Fibroblast of skin of right quadriceps (primary cell): ENCODE results near the gene SH3BGRL.

Experiments used
- DNase-seq: peaks from one replicate; pipeline ENCODE4 v3.0.0-alpha.2; 2013

SH3BGRL gene

DNA sequence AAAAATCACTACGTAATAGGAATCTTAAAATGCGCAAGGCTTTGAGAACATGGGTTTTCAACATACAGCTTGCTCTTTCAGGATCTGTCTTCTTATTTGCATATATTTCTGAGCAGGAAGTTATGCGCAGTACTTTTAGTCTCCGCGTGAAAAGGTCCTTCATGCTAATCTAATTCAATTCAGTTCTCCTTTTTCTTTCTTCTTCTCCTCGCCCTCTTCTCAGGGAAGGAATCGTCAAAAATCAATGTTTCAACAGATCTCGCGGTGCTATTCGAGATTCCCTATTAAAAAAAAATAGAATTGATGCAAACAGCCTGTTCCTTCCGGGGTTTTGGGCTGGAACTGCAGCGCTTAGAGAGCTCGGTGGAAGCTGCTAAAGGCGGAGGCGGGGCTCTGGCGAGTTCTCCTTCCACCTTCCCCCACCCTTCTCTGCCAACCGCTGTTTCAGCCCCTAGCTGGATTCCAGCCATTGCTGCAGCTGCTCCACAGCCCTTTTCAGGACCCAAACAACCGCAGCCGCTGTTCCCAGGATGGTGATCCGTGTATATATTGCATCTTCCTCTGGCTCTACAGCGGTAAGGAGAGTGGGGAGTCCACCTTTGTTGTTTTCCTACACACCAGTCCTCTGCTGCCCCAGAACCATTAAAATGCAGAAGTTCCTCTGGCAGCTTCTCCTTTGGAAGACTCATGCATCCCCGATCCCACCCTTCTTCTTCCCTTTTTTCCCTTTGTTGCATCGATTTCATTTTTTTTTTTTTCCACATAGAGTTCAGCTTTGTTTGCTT is at the start of gene SH3BGRL, which contains the start of gene HMGN5:
SH3BGRL (plus strand) TSS at position 432 of the 785 bp plus-strand sequence; CDS start at position 531, 99 bp downstream.
HMGN5 (minus strand) TSS at position 243 of the 785 bp plus-strand sequence. CDS start 80,364 bp downstream, outside the sequence.
- peak; percentile 88 for DNase-seq

DNA sequence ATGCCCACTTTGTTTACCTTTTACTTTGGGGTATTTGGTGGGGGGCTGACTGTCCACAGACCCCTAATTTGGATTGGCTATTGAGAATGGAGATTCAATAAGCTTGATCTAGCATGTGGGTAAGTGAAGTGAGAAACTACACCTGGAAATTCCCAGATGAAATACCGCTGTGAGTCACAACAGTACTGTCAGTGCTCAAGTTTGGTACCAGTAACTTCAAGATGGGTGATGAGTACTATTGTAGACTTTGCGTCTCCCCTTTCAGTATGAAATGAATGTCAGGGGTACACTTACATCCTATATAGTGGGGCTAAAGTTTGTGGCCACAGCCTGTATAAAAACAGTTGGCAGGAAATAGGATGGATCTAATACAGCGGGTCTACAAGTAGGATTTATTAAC is 33.5 kb upstream of the SH3BGRL start:
- DNase-seq = no peak

DNA sequence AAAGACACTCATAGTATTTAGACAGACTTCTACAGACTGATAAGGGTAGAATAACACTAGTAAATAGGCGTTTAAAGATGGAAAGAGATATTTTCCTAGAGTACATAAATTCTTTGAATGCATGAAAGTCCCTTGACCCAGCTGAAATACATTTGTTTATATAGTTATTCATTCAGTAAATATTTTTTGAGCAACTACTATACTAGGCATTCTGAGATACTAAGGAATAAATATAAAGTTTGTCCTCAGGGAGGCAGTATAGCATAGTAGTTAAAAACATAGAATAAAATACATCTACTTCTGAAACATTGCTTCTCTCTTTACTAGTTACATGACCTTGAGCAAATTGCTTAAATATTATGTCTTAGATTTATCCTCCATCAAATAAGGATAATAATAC is 27.6 kb upstream of the SH3BGRL start:
- peak; percentile 2 for DNase-seq

GRCh38 chrX:81195259-81195658 is 6.6 kb upstream of the SH3BGRL start:
- DNase-seq = no peak

GRCh38 chrX:81195712-81196111 is 6.2 kb upstream of the SH3BGRL start:
- peak; percentile 40 for DNase-seq

DNA sequence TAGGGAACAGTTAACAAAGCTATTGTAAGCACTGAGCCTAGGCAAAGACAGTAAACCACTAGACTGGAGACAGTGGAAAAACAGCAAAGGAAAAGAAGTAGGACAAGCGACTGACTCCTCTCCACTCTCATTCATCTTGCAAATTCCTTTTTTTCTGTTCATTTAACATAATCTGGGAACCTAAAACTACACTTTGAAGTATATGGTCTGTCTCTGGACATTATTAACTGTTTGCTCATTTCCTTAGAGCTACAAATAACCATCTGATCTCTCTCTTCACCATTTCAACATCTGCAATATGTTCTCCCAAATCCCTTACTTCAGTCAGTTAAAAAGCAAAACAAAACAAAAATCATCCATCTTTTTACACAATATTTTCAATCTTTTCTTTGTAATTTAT is 831 bp upstream of the SH3BGRL start:
- no peak for DNase-seq

- no peak for DNase-seq
Measured at GRCh38 chrX:81202456-81202819, 536 bp downstream of the SH3BGRL start.

DNA sequence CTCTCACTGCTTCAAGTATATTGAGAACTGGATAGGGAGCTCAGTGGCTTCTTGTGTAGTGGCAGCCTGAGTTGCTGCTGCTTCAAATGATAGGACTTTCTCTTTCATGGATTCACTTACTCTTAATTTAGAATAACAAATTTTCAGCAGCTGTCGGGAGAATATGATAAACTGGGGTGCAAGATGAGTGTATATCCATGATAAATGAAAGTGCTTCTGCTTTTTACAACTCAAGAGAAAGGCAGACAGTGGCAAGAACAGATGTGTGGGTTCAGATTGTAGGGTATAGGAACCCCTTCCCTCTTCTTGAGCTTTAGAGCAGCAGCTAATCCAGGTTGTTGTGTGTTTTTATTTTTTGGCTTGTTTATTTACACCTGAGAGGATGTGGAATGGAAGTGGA is 1.0 kb downstream of the SH3BGRL start:
- no peak for DNase-seq

GRCh38 chrX:81205551-81205950 is 3.6 kb downstream of the SH3BGRL start:
- no peak for DNase-seq

- DNase-seq = no peak
Measured at GRCh38 chrX:81206476-81206875, 4.6 kb downstream of the SH3BGRL start.

- no peak for DNase-seq
Measured at GRCh38 chrX:81208916-81209315, 7.0 kb downstream of the SH3BGRL start.

DNA sequence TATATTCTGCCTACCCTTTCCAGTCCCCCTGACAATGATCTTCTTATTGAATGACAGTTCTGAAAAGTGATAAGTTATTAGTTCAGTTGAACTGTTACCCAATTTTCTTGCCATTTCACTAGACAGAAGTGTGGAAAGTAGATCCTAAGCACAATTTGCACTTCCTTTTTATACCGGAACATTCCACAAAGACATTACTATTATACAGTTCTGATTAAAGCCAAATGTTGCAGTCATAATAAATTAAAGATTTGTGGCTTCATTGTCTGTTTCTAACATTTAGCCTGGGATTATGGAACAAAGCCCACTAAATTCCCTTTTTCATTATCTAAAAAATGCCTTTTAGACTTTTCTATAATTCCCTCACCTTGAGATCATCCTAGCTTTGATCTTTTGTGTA is 13.8 kb downstream of the SH3BGRL start:
- DNase-seq = no peak

DNA sequence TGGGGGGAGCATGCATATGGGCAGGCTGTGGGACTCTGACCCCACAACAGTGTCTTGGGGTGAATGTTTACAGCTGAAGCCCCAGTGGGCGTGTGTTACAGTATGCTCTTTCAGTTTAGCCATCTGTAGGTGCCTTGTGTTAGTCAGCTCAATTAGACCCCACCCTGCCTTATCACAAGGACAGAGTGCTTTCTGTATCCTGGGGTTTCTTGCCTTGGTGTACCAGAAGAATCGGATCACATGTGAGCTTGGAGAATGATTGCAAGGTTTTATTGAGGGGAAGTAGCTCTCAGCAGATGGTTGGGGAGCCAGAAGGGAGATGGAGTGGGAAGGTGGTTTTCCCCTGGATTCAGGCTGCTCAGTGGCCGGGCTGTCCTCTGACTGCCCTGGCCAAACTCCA is 27.3 kb downstream of the SH3BGRL start:
- no peak for DNase-seq

- no peak for DNase-seq
Measured at GRCh38 chrX:81229901-81230300, 28.0 kb downstream of the SH3BGRL start.

GRCh38 chrX:81231476-81231875 is 29.6 kb downstream of the SH3BGRL start:
- DNase-seq = no peak

- DNase-seq = no peak
Measured at GRCh38 chrX:81232218-81232617, 30.3 kb downstream of the SH3BGRL start.

GRCh38 chrX:81237516-81237915 is 35.6 kb downstream of the SH3BGRL start:
- DNase-seq = no peak

GRCh38 chrX:81238166-81238565 is 36.3 kb downstream of the SH3BGRL start:
- DNase-seq = no peak

DNA sequence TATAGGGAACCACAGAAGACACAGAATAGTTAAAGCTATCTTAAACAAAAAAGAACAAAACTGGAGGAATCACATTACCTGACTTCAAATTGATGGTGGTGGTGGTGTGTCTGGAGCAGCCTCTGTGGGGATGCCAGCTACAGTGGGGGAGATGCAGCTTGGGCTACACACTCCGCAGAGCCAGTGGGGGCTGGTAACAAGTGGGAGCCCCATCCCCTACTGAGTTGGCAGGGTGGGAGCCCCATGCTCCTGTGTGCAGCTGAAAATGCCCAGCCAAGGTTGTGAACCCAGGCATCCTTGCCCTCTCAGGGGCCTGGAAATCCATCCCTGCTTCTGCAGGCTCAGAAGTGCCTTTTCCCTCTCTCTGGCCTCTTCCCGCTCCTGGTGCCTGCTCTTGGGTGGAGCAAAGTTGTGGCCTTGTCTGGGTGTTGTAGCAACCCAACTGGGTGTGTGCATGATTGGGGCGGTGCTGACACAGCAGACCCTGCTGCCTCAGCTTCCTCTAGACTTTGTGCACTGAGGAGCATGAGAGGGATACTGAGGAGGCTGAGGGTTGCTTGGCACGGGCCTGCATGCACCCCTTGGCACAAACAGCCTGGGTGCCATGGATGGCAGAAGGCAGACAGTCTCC is 38.9 kb downstream of the SH3BGRL start:
- DNase-seq = no peak

GRCh38 chrX:81241753-81242152 is 39.9 kb downstream of the SH3BGRL start:
- no peak for DNase-seq

- no peak for DNase-seq
Measured at GRCh38 chrX:81255876-81256275, 54.0 kb downstream of the SH3BGRL start.

DNA sequence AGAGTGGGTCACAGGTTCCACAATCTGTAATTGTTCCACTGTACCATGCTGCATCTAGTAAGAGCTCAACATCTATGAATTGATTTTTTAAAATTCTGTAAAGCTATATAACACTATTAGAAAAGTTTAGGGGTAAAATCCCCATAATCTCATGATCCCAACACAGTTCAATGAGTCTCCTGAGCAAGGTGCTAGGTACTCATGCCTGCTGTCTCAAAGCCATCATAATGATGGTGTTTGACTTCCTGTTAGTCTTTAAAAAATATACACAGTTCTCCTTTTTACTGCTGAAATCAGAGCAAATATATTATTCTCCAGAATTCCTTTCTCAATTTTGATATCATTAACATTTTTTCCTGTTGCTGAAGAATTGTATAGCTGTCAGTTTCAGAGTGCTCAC is 55.9 kb downstream of the SH3BGRL start:
- no peak for DNase-seq

- peak; percentile 74 for DNase-seq
Measured at GRCh38 chrX:81259020-81259713, 57.3 kb downstream of the SH3BGRL start.
